ENCODE results near the gene TOM1.

The TOM1 gene

GRCh38 chr22:35299673-35300499 is at the start of gene TOM1:
Gene TOM1 (plus strand): TSS chr22:35299894. CDS start chr22:35299929, 35 bp downstream.
- Histone ChIP-seq H3K27ac (peak within 1 kb of the TSS; percentile 72 to 99 (median 97)), H3K4me3 (peak within 1 kb of the TSS; percentile 67 to 97 (median 82))

DNA sequence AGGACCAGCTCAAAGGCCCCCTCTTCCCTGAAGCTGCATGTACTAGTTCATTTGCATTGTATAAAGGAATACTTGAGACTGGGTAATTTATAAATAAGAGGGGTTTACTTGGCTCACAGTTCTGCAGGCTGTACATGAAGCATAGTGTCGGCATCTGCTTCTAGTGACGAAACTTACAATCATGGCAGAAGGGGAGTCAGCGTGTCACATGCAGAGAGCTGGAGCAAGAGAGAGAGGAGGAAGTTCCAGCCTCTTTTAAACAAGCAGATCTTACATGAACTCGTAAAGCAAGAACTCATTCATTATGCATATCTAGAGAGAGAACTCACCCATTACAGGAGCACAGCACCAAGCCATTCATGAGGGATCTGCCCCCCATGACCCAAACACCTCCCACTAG is 49.5 kb upstream of the TOM1 start:
- Histone ChIP-seq H3K4me3 (no peak overlapping the region), H3K27ac (no peak overlapping the region)

DNA sequence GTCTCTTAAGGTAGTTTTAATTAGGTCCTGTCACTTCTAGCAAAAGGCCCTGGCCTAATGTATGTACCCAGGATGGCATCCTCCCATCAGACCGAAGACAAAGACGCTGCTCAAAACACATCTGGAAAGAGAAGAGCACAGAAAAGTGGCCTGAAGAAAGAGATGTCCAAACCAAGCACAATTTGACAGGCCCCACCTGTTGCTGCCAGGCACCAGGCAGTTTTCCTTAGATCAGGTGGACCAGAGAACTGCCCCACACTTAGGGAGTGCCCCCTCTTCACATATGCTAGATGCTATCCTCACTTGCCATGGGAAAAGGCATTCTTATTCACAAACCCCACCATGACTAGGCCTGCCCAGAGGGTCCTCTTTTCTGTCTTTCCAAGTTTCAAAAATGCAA is 45.7 kb upstream of the TOM1 start:
- Histone ChIP-seq H3K4me3 (no peak overlapping the region), H3K27ac (no peak overlapping the region)

DNA sequence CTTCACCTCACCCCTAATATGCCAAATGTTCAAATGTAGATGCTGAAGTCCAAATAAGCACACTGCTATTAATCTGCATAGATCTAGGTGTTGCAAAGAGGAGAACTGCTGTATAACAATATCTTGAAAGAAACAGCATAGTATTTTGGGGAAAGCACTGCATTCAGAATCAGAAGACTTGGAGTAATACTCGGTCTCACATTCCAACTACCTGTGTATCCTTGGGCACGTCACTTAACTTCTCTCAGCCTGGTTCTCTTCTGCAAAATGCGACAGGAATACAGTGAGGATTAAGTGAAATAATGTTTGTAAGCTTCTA is 42.7 kb upstream of the TOM1 start:
- H3K4me3 ChIP-seq, result peak overlapping the region; percentile 72 to 96 (median 83)
- peak overlapping the region in 18 of 21 experiments; percentile 94 to 100 (median 98) for H3K27ac ChIP-seq

- H3K27ac ChIP-seq, result peak within 1 kb of the TSS; percentile 93 to 100 (median 98)
These were observed 42.1 kb upstream of the TOM1 start, which contains the start of gene HMGXB4 for GRCh38 chr22:35257321-35258190. Gene HMGXB4 (plus strand): TSS chr22:35257493. CDS start chr22:35262391, 4,898 bp downstream.

DNA sequence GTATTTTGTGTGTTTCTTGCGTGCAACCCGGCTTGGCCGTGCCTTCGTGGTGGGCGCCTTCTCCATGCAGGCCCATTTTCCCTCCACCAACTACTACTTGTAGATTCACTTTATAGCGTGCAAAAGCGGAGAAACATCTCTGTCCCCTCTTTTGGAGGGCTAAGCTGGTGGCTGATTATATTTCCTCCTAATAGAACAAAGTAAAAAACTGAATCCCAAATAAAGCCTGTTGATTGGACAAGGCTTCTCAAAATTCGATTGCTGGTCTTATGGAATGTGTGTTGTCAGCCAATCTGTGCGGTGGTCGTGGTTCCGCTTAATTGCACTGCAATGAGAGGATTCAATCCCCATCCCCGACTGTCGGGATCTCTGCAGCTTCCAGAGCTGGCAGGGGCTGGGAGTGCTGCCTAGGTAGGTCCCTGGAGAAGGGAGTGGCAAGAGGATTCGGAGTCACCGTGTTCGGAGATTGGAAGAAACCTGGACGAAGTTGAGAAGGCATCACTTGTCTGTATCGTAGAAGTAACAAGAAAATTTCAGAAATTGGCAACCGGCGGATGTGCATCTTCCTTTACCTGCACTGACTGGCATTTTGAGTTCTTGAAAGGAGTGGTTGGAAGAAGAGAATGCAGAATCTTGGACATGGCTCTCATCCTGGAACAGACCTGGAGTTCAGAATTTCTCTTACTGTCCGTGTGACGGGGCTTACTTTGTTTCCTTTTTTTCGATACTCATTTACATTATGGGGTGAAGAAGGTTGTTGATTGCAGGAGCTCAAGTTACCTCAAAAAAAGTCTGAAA is 41.3 kb upstream of the TOM1 start:
- H3K4me3 ChIP-seq, result peak overlapping the region; percentile 72 to 96 (median 83)
- peak overlapping the region; percentile 93 to 100 (median 98) for H3K27ac ChIP-seq

More at GRCh38 chr22:35257321-35258190, 42.1 kb upstream of the TOM1 start, which contains the start of gene HMGXB4:
- H3K4me3 ChIP-seq, result peak within 1 kb of the TSS; percentile 72 to 96 (median 83)

GRCh38 chr22:35264986-35265385 is 34.7 kb upstream of the TOM1 start:
- H3K4me3 ChIP-seq, result no peak overlapping the region
- no peak overlapping the region for H3K27ac ChIP-seq

DNA sequence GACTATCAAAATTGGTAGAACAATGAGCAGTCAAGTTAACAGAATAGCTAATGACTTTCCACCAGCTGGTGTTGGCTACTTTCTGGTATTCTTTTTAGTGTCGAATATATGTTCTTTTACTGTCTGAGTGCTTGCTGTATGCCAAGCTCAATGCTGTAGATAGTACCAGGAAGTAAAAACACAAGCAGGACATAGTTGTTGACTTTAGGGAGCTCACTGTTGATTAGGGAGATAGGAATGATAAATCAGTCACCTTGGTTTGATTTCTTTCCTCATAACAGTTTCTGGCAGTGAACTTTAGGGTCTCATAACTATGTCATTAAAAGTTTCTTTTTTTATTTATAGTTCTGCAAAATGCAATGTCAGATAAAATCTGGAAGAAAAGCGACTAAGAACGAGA is 33.4 kb upstream of the TOM1 start:
- no peak overlapping the region for H3K27ac ChIP-seq
- no peak overlapping the region for H3K4me3 ChIP-seq

GRCh38 chr22:35269630-35270029 is 30.1 kb upstream of the TOM1 start:
- H3K4me3 ChIP-seq, result no peak overlapping the region
- no peak overlapping the region for H3K27ac ChIP-seq

GRCh38 chr22:35274154-35274871 is 25.4 kb upstream of the TOM1 start:
- no peak overlapping the region for H3K4me3 ChIP-seq
- no peak overlapping the region for H3K27ac ChIP-seq

DNA sequence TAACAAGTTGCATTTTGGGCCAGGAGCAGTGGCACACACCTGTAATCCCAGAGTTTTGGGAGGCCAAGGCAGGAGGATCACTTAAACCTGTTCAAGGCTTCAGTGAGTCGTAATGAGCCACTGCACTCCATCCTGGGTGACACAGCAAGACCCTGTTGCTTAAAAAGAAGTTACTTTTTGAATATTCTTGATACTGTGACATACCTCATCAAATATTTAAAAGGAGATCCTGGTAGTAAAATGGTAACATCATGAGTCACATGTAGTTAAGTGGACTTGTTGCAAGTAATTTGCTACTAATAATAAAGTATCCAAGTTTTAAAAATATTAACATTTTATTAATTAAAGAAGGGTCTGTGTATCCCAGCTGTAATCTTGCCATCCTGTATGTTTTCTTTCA is 24.1 kb upstream of the TOM1 start:
- H3K4me3 ChIP-seq, result no peak overlapping the region
- H3K27ac ChIP-seq, result no peak overlapping the region

DNA sequence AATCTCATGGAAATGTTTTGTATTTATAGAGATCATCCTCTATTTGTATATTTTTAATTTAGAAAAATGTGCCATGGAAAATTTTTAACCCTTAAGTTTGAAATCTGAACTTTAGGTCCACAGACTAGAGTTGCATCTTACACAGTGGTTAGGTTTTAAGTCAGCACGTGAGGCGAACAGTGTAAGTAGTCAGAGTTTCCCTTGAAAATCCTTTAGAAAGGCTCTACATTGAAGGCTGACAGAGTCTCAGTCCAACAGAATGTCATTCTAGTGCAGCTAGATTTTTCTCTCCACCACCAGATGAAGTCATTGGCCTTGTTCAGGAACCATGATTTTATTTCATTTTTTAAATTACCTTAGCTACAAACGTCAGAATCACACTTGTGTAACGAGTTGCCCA is 23.7 kb upstream of the TOM1 start:
- Histone ChIP-seq H3K27ac (no peak overlapping the region), H3K4me3 (no peak overlapping the region)

GRCh38 chr22:35288116-35288515 is 11.6 kb upstream of the TOM1 start:
- Histone ChIP-seq H3K4me3 (no peak overlapping the region), H3K27ac (no peak overlapping the region)

DNA sequence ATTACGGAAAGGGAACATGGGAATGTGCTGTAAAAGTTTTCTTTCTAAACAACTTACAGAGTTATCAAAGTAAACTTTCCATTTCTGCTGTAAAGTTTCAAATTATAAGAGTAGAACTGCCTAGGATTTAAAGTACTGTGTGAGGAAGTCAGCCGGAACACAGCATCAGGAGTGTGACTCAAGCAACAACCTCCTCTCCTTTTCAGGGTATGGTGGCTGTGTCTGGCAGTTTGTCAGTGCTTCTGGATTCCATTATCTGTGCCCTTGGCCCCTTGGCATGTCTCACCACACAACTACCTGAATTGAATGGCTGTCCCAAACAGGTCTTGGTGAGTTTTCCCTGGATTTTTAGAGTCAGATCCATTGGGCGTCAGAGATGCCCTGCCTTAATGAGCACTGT is 6.9 kb upstream of the TOM1 start:
- no peak overlapping the region for H3K27ac ChIP-seq

DNA sequence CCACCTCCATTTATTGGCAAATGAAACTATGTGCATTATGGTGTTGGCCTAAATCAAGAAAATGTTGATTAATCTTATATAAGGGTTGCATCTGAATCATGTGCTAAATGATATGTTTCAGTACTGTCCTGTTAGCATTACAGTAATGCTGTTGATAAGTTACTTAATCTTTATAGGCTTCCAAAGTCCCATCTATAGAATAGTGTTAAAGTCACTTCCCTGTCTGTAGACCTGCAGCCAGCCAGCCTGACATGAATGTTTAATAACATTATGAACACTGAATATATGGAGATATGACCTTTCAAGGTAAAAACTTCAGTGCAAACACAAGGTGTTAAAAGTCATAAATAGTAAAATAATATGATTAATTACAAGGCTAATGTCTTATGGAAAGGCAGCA is 3.6 kb upstream of the TOM1 start:
- Histone ChIP-seq H3K27ac (no peak overlapping the region), H3K4me3 (no peak overlapping the region)

More for the DNA sequence above, 6.9 kb upstream of the TOM1 start:
- H3K4me3 ChIP-seq, result no peak overlapping the region

DNA sequence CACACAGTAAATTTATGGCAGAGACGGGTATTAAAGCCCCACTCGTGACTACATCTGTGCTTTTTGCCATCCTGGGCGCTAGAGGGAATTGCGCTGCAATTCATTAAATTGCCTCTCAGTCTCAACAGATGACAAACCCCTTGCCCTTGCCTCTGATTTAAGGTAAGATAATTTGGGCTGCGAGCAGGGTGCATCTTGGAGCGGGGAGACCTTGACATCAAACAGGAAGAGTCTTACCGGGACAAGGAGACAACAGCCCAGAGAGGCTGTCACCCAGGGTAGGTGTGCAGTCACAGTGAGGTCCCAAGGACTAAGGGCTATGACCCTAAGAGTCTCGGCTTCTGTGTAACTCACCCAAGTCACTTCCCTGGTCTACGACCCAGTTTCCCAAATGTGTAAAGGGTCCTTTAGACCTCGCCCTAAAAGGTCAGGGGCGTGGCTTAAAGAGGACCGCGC is 449 bp upstream of the TOM1 start:
- H3K4me3 ChIP-seq, result peak overlapping the region; percentile 67 to 97 (median 82)
- peak overlapping the region; percentile 72 to 99 (median 97) for H3K27ac ChIP-seq

DNA sequence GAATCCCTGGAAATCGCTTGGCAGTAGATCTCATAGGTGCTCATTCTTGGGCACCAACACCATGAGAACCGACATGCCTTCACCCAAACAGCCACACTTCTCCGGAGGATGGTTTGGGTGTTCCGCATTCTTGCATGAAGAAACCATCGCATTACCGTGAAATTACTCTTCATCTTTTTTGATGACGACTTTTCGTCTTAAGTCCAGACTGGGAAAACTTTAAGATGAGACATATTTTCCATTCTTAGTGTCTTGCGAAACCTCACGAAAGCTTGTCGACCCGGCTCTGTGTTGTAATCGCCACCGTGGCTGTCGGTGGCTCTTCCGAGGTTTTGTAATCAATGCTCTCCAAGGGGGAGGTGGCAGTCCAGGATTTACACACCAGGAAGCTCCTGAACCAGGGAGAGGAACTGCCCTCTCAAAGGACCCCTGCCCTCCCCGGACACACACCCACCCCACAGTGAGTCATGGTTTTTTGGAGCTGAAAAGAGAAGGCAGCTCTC is 1.7 kb downstream of the TOM1 start:
- Histone ChIP-seq H3K4me3 (peak overlapping the region; percentile 67 to 97 (median 82)), H3K27ac (peak overlapping the region in 20 of 21 experiments; percentile 82 to 99 (median 97))

DNA sequence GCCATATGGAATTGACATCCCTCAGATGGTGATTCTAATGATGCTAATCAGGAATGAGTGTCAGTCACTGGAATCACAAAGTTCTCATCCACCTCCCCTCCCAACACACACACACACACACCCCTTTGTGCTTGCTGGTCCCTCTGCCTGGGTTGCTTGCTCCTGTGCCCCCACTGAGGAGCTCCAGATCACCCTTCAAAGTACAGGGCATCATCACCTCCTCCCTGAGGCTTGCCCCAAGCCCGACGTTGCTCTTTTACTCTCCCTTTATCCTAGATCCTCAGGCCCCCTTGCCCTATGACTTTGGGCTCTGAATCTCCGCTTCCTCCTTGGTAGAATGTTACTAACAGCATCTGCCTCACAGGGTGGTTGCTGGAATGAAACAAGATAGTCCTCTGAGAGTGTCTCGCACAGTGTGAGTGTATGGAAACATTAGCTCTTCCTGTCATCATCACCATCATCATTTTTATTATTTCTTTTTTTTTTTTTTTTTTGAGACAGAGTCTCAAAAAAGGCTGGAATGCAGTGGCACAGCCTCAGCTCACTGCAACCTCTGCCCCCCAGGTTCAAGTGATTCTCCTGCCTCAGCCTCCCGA is 3.4 kb downstream of the TOM1 start:
- Histone ChIP-seq H3K27ac (peak overlapping the region in 6 of 21 experiments; percentile 5 to 99 (median 67)), H3K4me3 (no peak overlapping the region)

Data from skin epidermis (tissue), 12 donors.